OCI-LY1 (cell line): Measurements from ENCODE around the gene VWA3B.

Experiments
- H2AFZ ChIP-seq: fragments of 200-600 bp; sonication (generic), shearing (Covaris generic); 2 replicates; pipeline ENCODE4 v1.6.0; 2014; ENCODE audit warnings: antibody characterized with exemption, mild to moderate bottlenecking, low read length
- H3F3A ChIP-seq: fragments of 200-600 bp; sonication (generic), shearing (Covaris generic); 2 replicates; pipeline ENCODE4 v1.6.0; 2014; ENCODE audit warnings: mild to moderate bottlenecking, antibody characterized with exemption, low read length, moderate library complexity; ENCODE audit not compliant: insufficient read depth
- H3K27ac ChIP-seq: fragments of 200-600 bp; sonication (generic); 2 replicates; pipeline ENCODE4 v1.5.1; 2014; ENCODE audit warnings: low read length, mixed run types, mild to moderate bottlenecking, low read depth; ENCODE audit not compliant: poor library complexity, severe bottlenecking
- H3K27me3 ChIP-seq: fragments of 200-600 bp; sonication (generic); 2 replicates; pipeline ENCODE4 v1.6.0; 2014; ENCODE audit warnings: antibody characterized with exemption, mild to moderate bottlenecking, low read length, moderate library complexity; ENCODE audit not compliant: insufficient read depth
- H3K36me3 ChIP-seq: fragments of 200-600 bp; sonication (generic); 2 replicates; pipeline ENCODE4 v1.6.1; 2014; ENCODE audit warnings: mild to moderate bottlenecking, antibody characterized with exemption, low read length, moderate library complexity, mixed read lengths; ENCODE audit not compliant: insufficient read depth
- H3K4me1 ChIP-seq: fragments of 200-600 bp; sonication (generic); 2 replicates; pipeline ENCODE4 v1.5.1; 2014; ENCODE audit warnings: mild to moderate bottlenecking, low read length, moderate library complexity; ENCODE audit not compliant: insufficient read depth, severe bottlenecking
- H3K4me2 ChIP-seq: fragments of 200-600 bp; sonication (generic), shearing (Covaris generic); 2 replicates; pipeline ENCODE4 v1.6.1; 2014; ENCODE audit warnings: low read length
- H3K4me3 ChIP-seq: fragments of 200-600 bp; sonication (generic); 2 replicates; pipeline ENCODE4 v1.5.1; 2014; ENCODE audit warnings: low read length, low read depth, mild to moderate bottlenecking, mixed read lengths; ENCODE audit not compliant: poor library complexity, severe bottlenecking
- H3K79me2 ChIP-seq: fragments of 200-600 bp; shearing (Covaris generic); 2 replicates; pipeline ENCODE4 v1.6.1; 2016; ENCODE audit warnings: mixed run types, low read length, mixed read lengths; ENCODE audit not compliant: insufficient read depth
- H3K9ac ChIP-seq: fragments of 200-600 bp; sonication (generic), shearing (Covaris generic); 2 replicates; pipeline ENCODE4 v1.6.1; 2014; ENCODE audit warnings: mild to moderate bottlenecking, low read length, mixed read lengths
- H3K9me2 ChIP-seq: fragments of 200-600 bp; sonication (generic), shearing (Covaris generic); 2 replicates; pipeline ENCODE4 v1.6.1; 2014; ENCODE audit warnings: low read depth, mild to moderate bottlenecking, low read length, mixed read lengths
- H3K9me3 ChIP-seq: fragments of 200-600 bp; shearing (Covaris generic); 2 replicates; pipeline ENCODE4 v1.6.1; 2014; ENCODE audit warnings: low read length, mixed read lengths
- H4K20me1 ChIP-seq: fragments of 200-600 bp; sonication (generic), shearing (Covaris generic); 2 replicates; pipeline ENCODE4 v1.6.0; 2016; ENCODE audit warnings: mild to moderate bottlenecking, low read length; ENCODE audit not compliant: insufficient read depth
- EZH2 ChIP-seq: fragments of 200-600 bp; sonication (generic), shearing (Covaris generic); IDR thresholded peaks from 2 replicates; pipeline ENCODE4 v1.8.0; 2017; ENCODE audit warnings: borderline replicate concordance, mixed run types, mild to moderate bottlenecking, antibody characterized with exemption, low read length, moderate library complexity, mixed read lengths
- TF ChIP-seq, protein P1 (sequence below): fragments of 200-600 bp; sonication (generic), shearing (Covaris generic); IDR thresholded peaks from 2 replicates; pipeline ENCODE4 v1.5.1; 2017; ENCODE audit warnings: mild to moderate bottlenecking, antibody characterized with exemption, low read length, moderate library complexity, mixed read lengths

Gene VWA3B

DNA sequence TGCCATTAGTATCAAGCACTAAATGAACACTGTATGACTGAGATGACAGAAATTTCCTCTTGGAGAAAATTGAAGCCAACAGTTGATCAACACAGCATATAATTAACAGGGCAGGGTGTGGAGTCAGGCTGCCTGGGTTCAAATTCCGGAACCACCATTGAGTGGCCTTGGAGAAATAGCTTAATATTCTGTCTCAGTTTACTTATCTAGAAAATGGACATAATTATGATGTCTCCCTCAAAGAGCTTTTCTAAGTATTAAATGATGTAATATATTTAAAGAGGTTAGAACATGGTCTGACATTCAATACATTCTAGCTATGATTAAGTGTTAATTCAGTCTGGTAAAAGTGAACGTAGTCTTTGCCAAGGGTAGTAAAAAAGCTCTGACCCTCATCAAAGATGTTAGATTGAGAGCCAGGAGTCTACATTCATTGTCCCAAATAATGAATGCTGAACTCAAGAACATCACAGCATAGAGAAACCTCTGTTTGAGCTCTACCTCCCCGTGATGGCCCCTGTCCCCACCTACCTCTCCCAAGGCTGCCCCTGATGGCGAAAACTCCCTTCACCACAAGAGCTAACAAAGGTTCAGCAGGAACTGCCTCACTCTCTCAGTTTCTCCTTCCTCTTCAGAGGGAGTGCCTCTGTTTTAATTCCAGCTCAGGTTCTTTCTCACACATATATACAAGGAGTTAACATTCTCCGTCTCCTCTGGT lies 2.7 kb upstream of the VWA3B start:
- no peak overlapping the region for H3K4me2 ChIP-seq
- H2AFZ ChIP-seq = no peak overlapping the region
- H3F3A ChIP-seq = no peaks in the 10 kb centered on the region
- H3K27ac ChIP-seq = no peak overlapping the region
- no peak overlapping the region for H3K9ac ChIP-seq
- H3K36me3 ChIP-seq = no peaks in the 10 kb centered on the region
- no peaks in the 10 kb centered on the region for H3K9me3 ChIP-seq
- H3K27me3 ChIP-seq = peaks cover 4% of the 10 kb centered on the region; the same call in 1 of the 2 replicates
- H3K79me2 ChIP-seq = no peaks in the 10 kb centered on the region
- TF ChIP-seq, protein P1, sequence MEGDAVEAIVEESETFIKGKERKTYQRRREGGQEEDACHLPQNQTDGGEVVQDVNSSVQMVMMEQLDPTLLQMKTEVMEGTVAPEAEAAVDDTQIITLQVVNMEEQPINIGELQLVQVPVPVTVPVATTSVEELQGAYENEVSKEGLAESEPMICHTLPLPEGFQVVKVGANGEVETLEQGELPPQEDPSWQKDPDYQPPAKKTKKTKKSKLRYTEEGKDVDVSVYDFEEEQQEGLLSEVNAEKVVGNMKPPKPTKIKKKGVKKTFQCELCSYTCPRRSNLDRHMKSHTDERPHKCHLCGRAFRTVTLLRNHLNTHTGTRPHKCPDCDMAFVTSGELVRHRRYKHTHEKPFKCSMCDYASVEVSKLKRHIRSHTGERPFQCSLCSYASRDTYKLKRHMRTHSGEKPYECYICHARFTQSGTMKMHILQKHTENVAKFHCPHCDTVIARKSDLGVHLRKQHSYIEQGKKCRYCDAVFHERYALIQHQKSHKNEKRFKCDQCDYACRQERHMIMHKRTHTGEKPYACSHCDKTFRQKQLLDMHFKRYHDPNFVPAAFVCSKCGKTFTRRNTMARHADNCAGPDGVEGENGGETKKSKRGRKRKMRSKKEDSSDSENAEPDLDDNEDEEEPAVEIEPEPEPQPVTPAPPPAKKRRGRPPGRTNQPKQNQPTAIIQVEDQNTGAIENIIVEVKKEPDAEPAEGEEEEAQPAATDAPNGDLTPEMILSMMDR = no peak
- no peak for TF ChIP-seq EZH2
- H3K9me2 ChIP-seq = no peaks in the 10 kb centered on the region
- no peak overlapping the region for H3K4me3 ChIP-seq
- no peaks in the 10 kb centered on the region for H4K20me1 ChIP-seq
- peaks cover 32% of the 10 kb centered on the region for H3K4me1 ChIP-seq

DNA sequence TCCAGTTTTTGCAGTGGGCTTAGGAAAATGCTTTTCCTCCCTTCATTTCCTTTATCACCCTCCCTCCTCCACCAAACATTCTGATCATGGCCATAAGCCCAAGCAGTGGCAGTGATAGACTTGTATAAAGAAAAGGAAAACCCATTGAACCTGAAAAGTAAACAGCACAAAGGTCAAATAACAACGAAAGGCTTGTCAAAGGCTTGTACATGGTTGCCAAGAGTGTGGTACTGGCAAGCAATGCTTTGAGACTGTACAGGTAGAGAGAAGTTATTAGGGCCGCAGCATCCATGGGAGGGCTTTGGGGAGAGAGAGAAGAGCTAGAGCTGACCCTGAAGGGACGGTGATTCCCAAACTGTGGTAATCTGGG lies 2.1 kb upstream of the VWA3B start:
- Histone ChIP-seq H3K9ac (no peak overlapping the region), H3K9me3 (no peaks in the 10 kb centered on the region), H3K9me2 (no peaks in the 10 kb centered on the region), H4K20me1 (no peaks in the 10 kb centered on the region), H3K27ac (no peak overlapping the region), H3K4me2 (no peak overlapping the region), H3K79me2 (no peaks in the 10 kb centered on the region), H3K4me3 (no peak overlapping the region), H3K27me3 (peaks cover 4% of the 10 kb centered on the region; the same call in 1 of the 2 replicates), H3K4me1 (peaks cover 32% of the 10 kb centered on the region), H3F3A (no peaks in the 10 kb centered on the region), H3K36me3 (no peaks in the 10 kb centered on the region), H2AFZ (no peak overlapping the region)
- no peak for TF ChIP-seq EZH2
- TF ChIP-seq, protein P1 = no peak

DNA sequence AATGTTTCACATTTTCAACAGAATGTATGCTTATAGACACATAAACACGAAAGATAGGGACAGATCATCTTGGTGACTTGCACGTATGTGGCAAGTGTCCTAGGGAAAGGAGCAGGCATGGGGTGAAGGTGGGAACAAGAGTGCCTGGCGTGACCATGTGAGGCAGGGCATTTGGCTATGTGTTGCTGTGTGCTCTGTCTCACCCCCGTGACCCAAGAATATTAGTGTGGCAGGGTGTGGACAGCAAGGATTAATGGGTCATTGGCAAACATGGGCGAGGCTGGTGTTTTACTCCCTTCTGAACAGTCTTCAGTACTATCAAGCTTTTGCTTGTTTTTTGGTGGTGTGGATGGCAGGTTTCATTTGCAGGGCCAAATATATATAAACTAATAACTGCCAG lies 1.3 kb upstream of the VWA3B start:
- H3K4me3 ChIP-seq = no peak overlapping the region
- H3K79me2 ChIP-seq = no peaks in the 10 kb centered on the region
- H3K27me3 ChIP-seq = peaks cover 4% of the 10 kb centered on the region; the same call in 1 of the 2 replicates
- peaks cover 32% of the 10 kb centered on the region for H3K4me1 ChIP-seq
- no peaks in the 10 kb centered on the region for H3K36me3 ChIP-seq
- no peak overlapping the region for H2AFZ ChIP-seq
- no peak overlapping the region for H3K27ac ChIP-seq
- H3K9ac ChIP-seq = no peak overlapping the region
- no peaks in the 10 kb centered on the region for H3K9me2 ChIP-seq
- H3F3A ChIP-seq = no peaks in the 10 kb centered on the region
- no peaks in the 10 kb centered on the region for H3K9me3 ChIP-seq
- no peak overlapping the region for H3K4me2 ChIP-seq
- H4K20me1 ChIP-seq = no peaks in the 10 kb centered on the region
- no peak for TF ChIP-seq EZH2
- TF ChIP-seq, protein P1 = no peak
